IPS-18a (cell line): Measurements from ENCODE around the gene NMRK1.

ENCODE experiments used
- H3K27ac ChIP-seq: one replicate; pipeline ENCODE4 v1.5.1; 2013; ENCODE audit warnings: low read length
- H3K27me3 ChIP-seq: one replicate; pipeline ENCODE4 v1.6.1; 2013; ENCODE audit warnings: mild to moderate bottlenecking, low read length; ENCODE audit not compliant: control insufficient read depth, insufficient read depth
- H3K36me3 ChIP-seq: one replicate; pipeline ENCODE4 v1.6.1; 2013; ENCODE audit warnings: low read depth, low read length; ENCODE audit not compliant: control insufficient read depth
- H3K4me1 ChIP-seq: one replicate; pipeline ENCODE4 v1.6.1; 2013; ENCODE audit warnings: low read depth, low read length; ENCODE audit not compliant: control insufficient read depth
- H3K4me3 ChIP-seq: one replicate; pipeline ENCODE4 v1.5.1; 2013; ENCODE audit warnings: low read length
- H3K9ac ChIP-seq: one replicate; pipeline ENCODE4 v1.6.1; 2013; ENCODE audit warnings: mild to moderate bottlenecking, low read length, moderate library complexity
- H3K9me3 ChIP-seq: one replicate; pipeline ENCODE4 v1.6.1; 2013; ENCODE audit warnings: low read depth, low read length; ENCODE audit not compliant: control insufficient read depth

NMRK1 gene

GRCh38 chr9:75019022-75019421, 68.9 kb downstream of the NMRK1 start:
- Histone ChIP-seq H3K4me1 (no peaks in the 10 kb centered on the region), H3K9me3 (no peaks in the 10 kb centered on the region), H3K4me3 (no peak overlapping the region), H3K9ac (no peak overlapping the region), H3K36me3 (peaks cover 8% of the 10 kb centered on the region), H3K27me3 (no peaks in the 10 kb centered on the region), H3K27ac (no peak overlapping the region)

GRCh38 chr9:75017378-75017777, 70.6 kb downstream of the NMRK1 start:
- Histone ChIP-seq H3K4me1 (no peaks in the 10 kb centered on the region), H3K9ac (no peak overlapping the region), H3K27me3 (no peaks in the 10 kb centered on the region), H3K27ac (no peak overlapping the region), H3K36me3 (peaks cover 9% of the 10 kb centered on the region), H3K4me3 (no peak overlapping the region), H3K9me3 (no peaks in the 10 kb centered on the region)

- Histone ChIP-seq H3K27ac (no peak overlapping the region), H3K9me3 (no peaks in the 10 kb centered on the region), H3K4me1 (no peaks in the 10 kb centered on the region), H3K36me3 (peaks cover 16% of the 10 kb centered on the region), H3K4me3 (no peak overlapping the region), H3K9ac (no peak overlapping the region), H3K27me3 (no peaks in the 10 kb centered on the region)
Observed at GRCh38 chr9:75013735-75014134, 74.2 kb downstream of the NMRK1 start.
